A549 (cell line): ENCODE results near the gene BNIPL. TPM values are rescaled to one million over a fixed set of nuclear protein-coding genes. Genes with fewer than 3 reads are reported as not detected.
A peak's percentile ranks its signal among the peaks of the same experiment; 100 is the strongest.

ENCODE experiments used
- ATAC-seq, 2 experiments: fragments of 200-7000 bp in 1 of 2; fragments of >200 bp in 1 of 2; cut with Nextera tagmentation in 1 of 2; cut with Tn5 transposase in 1 of 2; 3 replicates each; pipeline versions ENCODE4 v1.8.0 to v1.9.1; 2018 to 2020; ENCODE audit warnings: mild to moderate bottlenecking in 1 of 2, moderate library complexity in 1 of 2
- CTCF ChIA-PET: fragments of 300-600 bp; sonication (Branson Sonifier 250); formaldehyde crosslinking; extraction: SDS; loops from one replicate; lab custom pipeline; 2021; ENCODE audit warnings: antibody characterized with exemption, inconsistent platforms; lab: Yijun Ruan, JAX
- POLR2A ChIA-PET: fragments of 350-600 bp; formaldehyde crosslinking; extraction: SDS; loops from one replicate; lab custom pipeline; 2021; ENCODE audit warnings: antibody characterized with exemption, inconsistent platforms; lab: Yijun Ruan, JAX
- DNase-seq, 2 experiments: peaks; one replicate each; pipeline versions ENCODE4 v3.0.0 to v3.0.0-alpha.2; 2011 to 2016; ENCODE audit warnings: low read depth in 1 of 2, low spot score in 1 of 2
- FAIRE-seq: peaks from 2 replicates; lab custom pipeline; 2011; peaks lifted over from hg19 to GRCh38; lab: Jason Lieb, UNC
- H3K27ac ChIP-seq, 2 experiments: fragments of >200 bp; sonication (Bioruptor Twin); formaldehyde crosslinking; 3 replicates each; pipeline ENCODE4 v1.5.1; 2016 to 2017
- H3K4me1 ChIP-seq: fragments of >200 bp; sonication (Bioruptor Twin); formaldehyde crosslinking; 3 replicates; pipeline ENCODE4 v1.6.1; 2016
- H3K4me2 ChIP-seq: fragments of >200 bp; sonication (Bioruptor Twin); formaldehyde crosslinking; 3 replicates; pipeline ENCODE4 v1.6.1; 2016
- H3K4me3 ChIP-seq: fragments of >200 bp; sonication (Bioruptor Twin); formaldehyde crosslinking; 3 replicates; pipeline ENCODE4 v1.5.1; 2016
- H3K9me3 ChIP-seq: fragments of >200 bp; sonication (Bioruptor Twin); formaldehyde crosslinking; 3 replicates; pipeline ENCODE4 v1.6.1; 2016
- BCL3 ChIP-seq: fragments of >200 bp; sonication (Bioruptor Twin); formaldehyde crosslinking; IDR thresholded peaks from 3 replicates; pipeline ENCODE4 v1.6.1; 2016
- CEBPB ChIP-seq, 2 experiments: fragments of >200 bp in 1 of 2; sonication (Bioruptor Twin) in 1 of 2; formaldehyde crosslinking in 1 of 2; IDR thresholded peaks; 2 replicates each; pipeline ENCODE4 v1.6.1; 2012 to 2016
- CHD4 ChIP-seq: fragments of 200-600 bp; sonication (generic); IDR thresholded peaks from 2 replicates; pipeline ENCODE4 v1.6.1; 2016; ENCODE audit warnings: antibody characterized with exemption, mild to moderate bottlenecking, borderline replicate concordance
- EP300 ChIP-seq, 2 experiments: fragments of >200 bp; sonication (Bioruptor Twin); formaldehyde crosslinking; IDR thresholded peaks; 2 replicates in 1 of 2; 3 replicates in 1 of 2; pipeline ENCODE4 v1.6.1; 2016 to 2017
- ESRRA ChIP-seq: fragments of 150-350 bp; IDR thresholded peaks from 2 replicates; pipeline ENCODE4 v1.6.1; 2014; ENCODE audit warnings: mild to moderate bottlenecking, low read length, borderline replicate concordance
- FOSL2 ChIP-seq, 2 experiments: fragments of 450-650 bp in 1 of 2; fragments of >200 bp in 1 of 2; sonication (Bioruptor Twin) in 1 of 2; formaldehyde crosslinking; IDR thresholded peaks; 2 replicates each; pipeline versions ENCODE4 v1.5.0 to v1.6.1; 2016 to 2020; ENCODE audit warnings: mild to moderate bottlenecking in 1 of 2, moderate library complexity in 1 of 2
- FOXS1 ChIP-seq: fragments of 250-450 bp; sonication (Bioruptor Pico); IDR thresholded peaks from 2 replicates; pipeline ENCODE4 v1.5.0; 2020; ENCODE audit warnings: mild to moderate bottlenecking, moderate library complexity
- HOXA7 ChIP-seq: fragments of 250-450 bp; sonication (Bioruptor Pico); IDR thresholded peaks from 2 replicates; pipeline ENCODE4 v1.5.0; 2020; ENCODE audit warnings: mild to moderate bottlenecking, moderate library complexity
- JUN ChIP-seq, 2 experiments: fragments of >200 bp; sonication (Bioruptor Twin); formaldehyde crosslinking; IDR thresholded peaks; 2 replicates in 1 of 2; 3 replicates in 1 of 2; pipeline ENCODE4 v1.6.1; 2016 to 2017
- KDM1A ChIP-seq: fragments of 200-600 bp; sonication (generic); IDR thresholded peaks from 2 replicates; pipeline ENCODE4 v1.6.1; 2016; ENCODE audit warnings: low read depth, mild to moderate bottlenecking
- KDM5A ChIP-seq: fragments of 200-600 bp; sonication (generic); IDR thresholded peaks from 2 replicates; pipeline ENCODE4 v1.6.1; 2016; ENCODE audit warnings: antibody characterized with exemption, mild to moderate bottlenecking
- MYC ChIP-seq: IDR thresholded peaks from 2 replicates; pipeline ENCODE4 v1.6.1; 2012; ENCODE audit warnings: mild to moderate bottlenecking, inconsistent platforms, low read length, improper control_type of control experiment, borderline replicate concordance
- NFE2L2 ChIP-seq: fragments of 150-350 bp; conservative IDR thresholded peaks from 2 replicates; pipeline ENCODE4 v1.6.1; 2014; ENCODE audit warnings: low read length
- NR3C1 ChIP-seq: fragments of >200 bp; sonication (Bioruptor Twin); formaldehyde crosslinking; IDR thresholded peaks from 3 replicates; pipeline ENCODE4 v1.6.1; 2017
- PBX3 ChIP-seq: IDR thresholded peaks from 2 replicates; pipeline ENCODE4 v1.6.1; 2012
- POLR2A ChIP-seq: IDR thresholded peaks from 2 replicates; pipeline ENCODE4 v1.6.1; 2012; ENCODE audit warnings: mild to moderate bottlenecking, low read length
- POLR2AphosphoS2 ChIP-seq: conservative IDR thresholded peaks from 2 replicates; pipeline ENCODE4 v1.6.1; 2012; ENCODE audit warnings: low read length, improper control_type of control experiment, inconsistent platforms
- RAD21 ChIP-seq, 2 experiments: fragments of >200 bp in 1 of 2; sonication (Bioruptor Twin) in 1 of 2; formaldehyde crosslinking in 1 of 2; IDR thresholded peaks in 1 of 2; conservative IDR thresholded peaks in 1 of 2; 2 replicates in 1 of 2; 3 replicates in 1 of 2; pipeline ENCODE4 v1.6.1; 2012 to 2018; ENCODE audit warnings: inconsistent platforms in 1 of 2
- RCOR1 ChIP-seq: fragments of 150-350 bp; IDR thresholded peaks from 2 replicates; pipeline ENCODE4 v1.6.1; 2014; ENCODE audit warnings: antibody characterized with exemption, low read length, low read depth
- RFX5 ChIP-seq: fragments of 450-650 bp; IDR thresholded peaks from 2 replicates; pipeline ENCODE4 v1.7.1; 2014; ENCODE audit warnings: antibody characterized with exemption, mild to moderate bottlenecking, moderate library complexity
- RNF2 ChIP-seq: fragments of 200-600 bp; sonication (generic); IDR thresholded peaks from 2 replicates; pipeline ENCODE4 v1.6.1; 2016; ENCODE audit warnings: low read depth, mild to moderate bottlenecking, antibody characterized with exemption, moderate library complexity, borderline replicate concordance
- SMC3 ChIP-seq: fragments of >200 bp; sonication (Bioruptor Twin); formaldehyde crosslinking; IDR thresholded peaks from 3 replicates; pipeline ENCODE4 v1.6.1; 2018; ENCODE audit warnings: inconsistent platforms
- ZC3H11A ChIP-seq: fragments of 450-650 bp; IDR thresholded peaks from 2 replicates; pipeline ENCODE4 v1.6.1; 2014; ENCODE audit warnings: antibody characterized with exemption, mild to moderate bottlenecking
- WGBS: methylation state at CpG from one replicate; pipeline ENCODE4 v1.1.6; 2017; ENCODE audit errors: missing lambda C conversion rate; 5-methylcytosine and 5-hydroxymethylcytosine counted together
- polyA plus RNA-seq, 4 experiments: library from polyadenylated mRNA; depleted of rRNA in 3 of 4; stranded (reverse); fragments of >200 nt; fragmentation: RNase III in 1 of 4; extraction: RNeasy Plus Mini Kit Qiagen cat#74134 plus additional on column Dnase treatment in 1 of 4; gene quantifications; 2 replicates in 3 of 4; 3 replicates in 1 of 4; pipeline ENCODE4 v1.2.3, GENCODE V29; 2011 to 2017
- TF ChIP-seq, protein P1 (sequence below): fragments of 150-350 bp; IDR thresholded peaks from 2 replicates; pipeline ENCODE4 v1.6.1; 2014; ENCODE audit warnings: low read depth, mild to moderate bottlenecking, low read length
- TF ChIP-seq, protein P2 (sequence below): fragments of 200-600 bp; sonication (generic); IDR thresholded peaks from 2 replicates; pipeline ENCODE4 v1.6.1; 2016; ENCODE audit warnings: antibody characterized with exemption, mild to moderate bottlenecking, moderate library complexity

BNIPL gene
- polyA plus RNA-seq, 2 of the 4 experiments (the other 2 are of a cell fraction) = 0.22 to 0.30 TPM

- Histone ChIP-seq H3K4me2 (peak overlapping the region; percentile 9; the same call in 1 of the 3 replicates), H3K9me3 (no peaks in the 10 kb centered on the region), H3K4me1 (peaks cover 45% of the 10 kb centered on the region), H3K4me3 (no peak overlapping the region), H3K27ac (no peak overlapping the region)
- FAIRE-seq (no peak), ATAC-seq (no peak), DNase-seq (no peak)
- POLR2A ChIA-PET = no interaction called here
- WGBS = 70% methylated on average over 4 of the region's 4 CpGs
- TF ChIP-seq ESRRA = no peak
- no peak for TF ChIP-seq FOSL2 (IDR thresholded peaks at IDR 0.05)
- TF ChIP-seq FOSL2 (CRISPR knock-in tag; IDR thresholded peaks at IDR 0.05) = peak; percentile 52
- CTCF ChIA-PET = interaction anchor here (0.9 to 2.4 kb wide), 5 partner anchors 14 to 144 kb away, joined by 3 to 14 read pairs (median 3); partner anchors contain the start of genes C1orf56, CDC42SE1 and MLLT11
Observed at GRCh38 chr1:151011154-151011850, 25.1 kb upstream of the BNIPL start.

GRCh38 chr1:151012684-151013471, 23.5 kb upstream of the BNIPL start:
- 78% methylated on average over 14 of the region's 14 CpGs for WGBS
- CTCF ChIA-PET = interaction anchor here (1.2 to 2.4 kb wide), 2 partner anchors 12 to 33 kb away, joined by 3 to 14 read pairs; no protein-coding TSS in a partner anchor
- H3K9me3 ChIP-seq = no peaks in the 10 kb centered on the region
- H3K4me2 ChIP-seq = peak overlapping the region; percentile 5; the same call in 1 of the 3 replicates
- TF ChIP-seq POLR2A = no peak
- no peak for TF ChIP-seq JUN (IDR thresholded peaks at IDR 0.05)
- no peak for TF ChIP-seq CEBPB (IDR thresholded peaks at IDR 0.05)
- TF ChIP-seq RAD21 (conservative IDR thresholded peaks at IDR 0.05 in 1 of 2, IDR thresholded peaks at IDR 0.05 in 1 of 2) = no peak
- no peak for TF ChIP-seq POLR2AphosphoS2
- no peak for TF ChIP-seq HOXA7 (CRISPR knock-in tag)
- no peak for TF ChIP-seq EP300 (IDR thresholded peaks at IDR 0.05)
- TF ChIP-seq, protein P1, sequence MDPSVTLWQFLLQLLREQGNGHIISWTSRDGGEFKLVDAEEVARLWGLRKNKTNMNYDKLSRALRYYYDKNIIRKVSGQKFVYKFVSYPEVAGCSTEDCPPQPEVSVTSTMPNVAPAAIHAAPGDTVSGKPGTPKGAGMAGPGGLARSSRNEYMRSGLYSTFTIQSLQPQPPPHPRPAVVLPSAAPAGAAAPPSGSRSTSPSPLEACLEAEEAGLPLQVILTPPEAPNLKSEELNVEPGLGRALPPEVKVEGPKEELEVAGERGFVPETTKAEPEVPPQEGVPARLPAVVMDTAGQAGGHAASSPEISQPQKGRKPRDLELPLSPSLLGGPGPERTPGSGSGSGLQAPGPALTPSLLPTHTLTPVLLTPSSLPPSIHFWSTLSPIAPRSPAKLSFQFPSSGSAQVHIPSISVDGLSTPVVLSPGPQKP = no peak
- TF ChIP-seq, all 56 proteins: peak for 0
- POLR2A ChIA-PET = no interaction called here
- DNase-seq = no peak
- ATAC-seq = no peak
- no peak overlapping the region for H3K4me3 ChIP-seq
- H3K27ac ChIP-seq = no peak overlapping the region; a peak in 1 of 6 replicates
- FAIRE-seq = no peak
- H3K4me1 ChIP-seq = peaks cover 34% of the 10 kb centered on the region

- Histone ChIP-seq H3K4me2 (peak overlapping the region; percentile 5; the same call in 1 of the 3 replicates), H3K4me1 (peaks cover 33% of the 10 kb centered on the region), H3K27ac (no peak overlapping the region), H3K4me3 (no peak overlapping the region), H3K9me3 (no peaks in the 10 kb centered on the region)
- POLR2A ChIA-PET = no interaction called here
- no peak for FAIRE-seq
- 74% methylated on average over 2 of the region's 2 CpGs for WGBS
- DNase-seq = no peak
- CTCF ChIA-PET = interaction anchor here (1.2 to 2.4 kb wide), 2 partner anchors 11 to 34 kb away, joined by 3 to 14 read pairs; no protein-coding TSS in a partner anchor
- peak in 1 of 2 experiments; percentile 15; a peak in 2 of 6 replicates for ATAC-seq
- TF ChIP-seq FOXS1 (no peak), RFX5 (no peak), RNF2 (no peak), NR3C1 (no peak), ZC3H11A (no peak), KDM5A (no peak), JUN (IDR thresholded peaks at IDR 0.05) (no peak), BCL3 (no peak), PBX3 (no peak), SMC3 (no peak), RCOR1 (no peak), POLR2AphosphoS2 (no peak), NFE2L2 (no peak), KDM1A (no peak), CHD4 (no peak), MYC (no peak), HOXA7 (CRISPR knock-in tag) (no peak)
- TF ChIP-seq, protein P2, sequence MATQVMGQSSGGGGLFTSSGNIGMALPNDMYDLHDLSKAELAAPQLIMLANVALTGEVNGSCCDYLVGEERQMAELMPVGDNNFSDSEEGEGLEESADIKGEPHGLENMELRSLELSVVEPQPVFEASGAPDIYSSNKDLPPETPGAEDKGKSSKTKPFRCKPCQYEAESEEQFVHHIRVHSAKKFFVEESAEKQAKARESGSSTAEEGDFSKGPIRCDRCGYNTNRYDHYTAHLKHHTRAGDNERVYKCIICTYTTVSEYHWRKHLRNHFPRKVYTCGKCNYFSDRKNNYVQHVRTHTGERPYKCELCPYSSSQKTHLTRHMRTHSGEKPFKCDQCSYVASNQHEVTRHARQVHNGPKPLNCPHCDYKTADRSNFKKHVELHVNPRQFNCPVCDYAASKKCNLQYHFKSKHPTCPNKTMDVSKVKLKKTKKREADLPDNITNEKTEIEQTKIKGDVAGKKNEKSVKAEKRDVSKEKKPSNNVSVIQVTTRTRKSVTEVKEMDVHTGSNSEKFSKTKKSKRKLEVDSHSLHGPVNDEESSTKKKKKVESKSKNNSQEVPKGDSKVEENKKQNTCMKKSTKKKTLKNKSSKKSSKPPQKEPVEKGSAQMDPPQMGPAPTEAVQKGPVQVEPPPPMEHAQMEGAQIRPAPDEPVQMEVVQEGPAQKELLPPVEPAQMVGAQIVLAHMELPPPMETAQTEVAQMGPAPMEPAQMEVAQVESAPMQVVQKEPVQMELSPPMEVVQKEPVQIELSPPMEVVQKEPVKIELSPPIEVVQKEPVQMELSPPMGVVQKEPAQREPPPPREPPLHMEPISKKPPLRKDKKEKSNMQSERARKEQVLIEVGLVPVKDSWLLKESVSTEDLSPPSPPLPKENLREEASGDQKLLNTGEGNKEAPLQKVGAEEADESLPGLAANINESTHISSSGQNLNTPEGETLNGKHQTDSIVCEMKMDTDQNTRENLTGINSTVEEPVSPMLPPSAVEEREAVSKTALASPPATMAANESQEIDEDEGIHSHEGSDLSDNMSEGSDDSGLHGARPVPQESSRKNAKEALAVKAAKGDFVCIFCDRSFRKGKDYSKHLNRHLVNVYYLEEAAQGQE = no peak
Observed at GRCh38 chr1:151013518-151013917, 22.9 kb upstream of the BNIPL start.
